HG02870 (cell line): ENCODE measurements around the gene SPATA20.

Source experiments
- ATAC-seq: cut with Tn5 transposase; IDR thresholded peaks from one replicate; pipeline ENCODE4 v1.9.1; 2021; ENCODE audit warnings: mild to moderate bottlenecking, moderate library complexity; ENCODE audit not compliant: unreplicated experiment

Gene SPATA20

DNA sequence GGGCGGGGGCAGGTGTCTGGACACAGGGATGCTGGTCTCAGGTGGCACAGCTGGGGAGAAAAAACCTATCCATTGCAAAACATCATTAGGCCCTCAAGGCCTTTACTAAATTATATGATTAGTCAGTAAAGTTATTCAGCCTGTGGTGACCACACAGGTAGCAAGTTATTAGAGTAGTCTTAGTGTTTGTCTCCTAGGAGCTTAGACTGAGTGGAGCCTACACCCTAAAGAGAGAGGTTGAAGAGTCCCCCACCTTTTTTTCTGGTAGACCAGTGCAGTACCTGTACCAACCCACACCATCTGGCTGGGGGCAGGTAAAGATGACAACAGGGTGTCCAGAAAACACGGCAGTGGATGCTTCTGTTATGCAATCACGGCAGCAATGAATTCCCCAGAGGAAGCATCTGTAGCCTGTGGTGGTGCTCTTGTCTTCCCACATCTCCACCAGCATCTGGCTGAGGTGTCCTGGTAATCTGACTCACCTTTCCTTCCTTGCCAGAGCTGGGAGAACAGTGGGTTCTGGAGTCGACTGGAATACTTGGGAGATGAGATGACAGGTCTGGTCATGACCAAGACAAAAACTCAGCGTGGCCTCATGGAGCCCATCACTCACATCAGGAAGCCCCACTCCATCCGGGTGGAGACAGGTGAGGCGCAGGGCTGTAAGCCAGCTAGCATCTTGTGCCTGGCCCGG lies 27.7 kb upstream of the SPATA20 start:
- no peak for ATAC-seq

DNA sequence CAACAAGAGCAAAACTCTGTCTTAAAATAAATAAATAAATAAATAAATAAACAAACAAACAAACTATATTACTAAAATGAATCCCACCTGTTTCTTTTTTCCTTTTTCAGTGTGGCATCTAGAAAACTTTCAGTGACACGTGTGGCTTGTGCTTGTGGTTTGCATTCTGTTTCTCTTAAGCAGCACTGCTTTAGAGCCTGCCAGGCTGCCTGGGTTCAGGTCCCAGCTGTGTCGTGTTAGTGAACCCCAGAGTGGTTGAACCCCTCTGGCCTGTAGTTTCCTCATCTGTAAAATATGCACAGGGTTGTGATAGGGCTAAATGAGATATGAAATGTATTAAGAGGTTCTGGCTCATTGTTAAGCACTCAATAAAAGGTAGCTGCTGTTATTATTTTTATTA lies 26.5 kb upstream of the SPATA20 start:
- ATAC-seq, result no peak

DNA sequence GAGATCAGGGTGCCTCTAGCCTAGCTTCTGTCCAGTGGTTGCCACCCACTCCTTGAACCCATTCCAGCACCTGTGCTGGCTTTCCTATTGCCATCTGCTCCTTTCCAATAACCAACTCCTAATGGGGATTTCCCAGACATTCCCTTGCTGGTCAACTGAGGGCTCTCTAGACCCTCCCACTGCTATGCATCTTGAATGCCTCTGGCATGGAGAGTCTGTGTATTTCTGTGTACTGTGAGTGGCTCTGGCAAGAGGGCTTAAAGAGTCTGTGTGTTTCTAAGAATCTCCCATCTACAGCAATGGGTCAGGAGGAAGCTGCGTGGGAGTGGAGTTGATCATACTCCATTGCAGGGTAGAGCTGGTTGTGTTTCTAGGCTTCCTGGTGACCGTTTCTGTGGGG lies 25.5 kb upstream of the SPATA20 start:
- no peak for ATAC-seq

DNA sequence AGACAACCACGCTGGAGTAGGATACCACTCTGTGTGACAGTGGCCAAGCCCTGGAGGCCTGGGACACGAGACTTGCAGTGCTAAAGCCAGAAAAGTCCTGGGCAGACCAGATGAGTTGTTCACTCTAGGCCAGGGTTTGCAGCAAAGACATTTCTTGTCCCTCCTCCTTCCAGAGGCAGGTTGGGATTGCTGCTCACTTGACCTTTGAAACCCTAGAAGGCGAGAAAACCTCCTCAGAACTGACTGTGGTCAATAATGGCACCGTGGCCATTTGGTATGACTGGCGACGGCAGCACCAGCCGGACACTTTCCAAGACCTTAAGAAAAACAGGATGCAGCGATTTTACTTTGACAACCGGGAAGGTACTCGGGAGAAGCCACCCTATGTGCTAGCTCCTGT lies 24.2 kb upstream of the SPATA20 start:
- ATAC-seq, result no peak

DNA sequence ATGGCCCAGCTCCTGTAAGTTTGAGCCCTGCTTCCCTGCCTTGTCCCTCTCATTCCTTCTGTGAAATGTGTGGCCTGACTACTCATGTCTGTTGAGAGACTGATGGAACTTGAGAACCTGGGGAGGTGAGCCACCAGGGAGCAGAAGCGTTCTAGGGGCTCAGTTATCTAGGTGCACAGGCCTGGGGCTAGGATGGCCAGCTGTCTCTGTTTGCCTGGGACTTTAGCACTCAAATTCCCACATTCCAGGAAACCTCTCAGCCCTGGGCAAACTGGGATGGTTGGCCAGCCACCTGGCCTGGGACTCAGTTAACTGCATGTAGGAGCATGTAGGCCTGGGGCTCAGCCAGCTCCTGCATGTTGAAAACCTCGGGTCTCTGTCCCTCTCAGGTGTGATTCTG lies 23.8 kb upstream of the SPATA20 start:
- no peak for ATAC-seq

DNA sequence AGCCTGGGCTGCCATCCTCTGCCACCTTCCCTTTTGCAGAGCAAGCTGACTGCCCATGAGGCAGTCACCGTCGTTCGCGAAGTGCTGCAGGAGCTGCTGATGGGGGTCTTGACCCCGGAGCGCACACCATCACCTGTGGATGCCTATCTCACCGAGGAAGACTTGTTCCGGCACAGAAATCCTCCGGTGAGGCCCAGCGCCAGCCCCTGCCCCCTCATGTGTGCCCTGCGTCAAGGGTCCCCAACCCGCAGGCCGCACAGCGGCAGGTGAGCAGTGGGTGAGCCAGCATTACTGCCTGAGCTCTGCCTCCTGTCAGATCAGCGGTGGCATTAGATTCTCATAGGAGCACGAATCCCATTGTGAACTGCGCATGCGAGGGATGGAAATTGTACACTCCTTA lies 22.1 kb upstream of the SPATA20 start:
- ATAC-seq, result no peak

DNA sequence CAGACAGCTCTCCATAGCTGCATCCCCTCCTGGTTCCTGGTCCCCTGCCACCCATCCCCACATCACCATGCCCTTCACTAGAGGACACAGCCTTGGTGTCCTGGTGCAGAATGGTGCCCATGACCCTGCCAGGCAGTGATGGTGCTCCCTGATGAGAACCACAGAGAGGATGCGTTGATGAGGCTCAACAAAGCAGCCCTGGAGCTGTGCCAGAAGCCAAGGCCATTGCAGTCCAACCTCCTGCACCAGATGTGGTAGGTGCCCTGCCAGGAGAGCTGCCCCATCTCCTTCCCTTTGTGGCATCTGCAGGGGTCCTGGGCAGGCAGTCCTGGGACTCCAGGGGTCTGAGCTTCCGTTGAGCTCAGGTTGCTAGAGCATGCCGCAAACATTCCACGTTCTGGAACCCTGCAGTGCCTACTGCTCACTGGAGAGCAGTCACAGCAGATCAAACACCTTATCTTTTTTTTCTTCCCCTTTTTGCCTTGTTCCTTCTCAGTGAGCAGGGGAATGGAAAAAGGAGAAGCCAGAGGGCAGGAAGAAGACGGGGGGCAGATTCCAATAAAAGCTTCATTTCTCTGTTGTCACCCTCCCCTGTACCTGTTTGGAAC lies 19.7 kb upstream of the SPATA20 start:
- ATAC-seq, result no peak

DNA sequence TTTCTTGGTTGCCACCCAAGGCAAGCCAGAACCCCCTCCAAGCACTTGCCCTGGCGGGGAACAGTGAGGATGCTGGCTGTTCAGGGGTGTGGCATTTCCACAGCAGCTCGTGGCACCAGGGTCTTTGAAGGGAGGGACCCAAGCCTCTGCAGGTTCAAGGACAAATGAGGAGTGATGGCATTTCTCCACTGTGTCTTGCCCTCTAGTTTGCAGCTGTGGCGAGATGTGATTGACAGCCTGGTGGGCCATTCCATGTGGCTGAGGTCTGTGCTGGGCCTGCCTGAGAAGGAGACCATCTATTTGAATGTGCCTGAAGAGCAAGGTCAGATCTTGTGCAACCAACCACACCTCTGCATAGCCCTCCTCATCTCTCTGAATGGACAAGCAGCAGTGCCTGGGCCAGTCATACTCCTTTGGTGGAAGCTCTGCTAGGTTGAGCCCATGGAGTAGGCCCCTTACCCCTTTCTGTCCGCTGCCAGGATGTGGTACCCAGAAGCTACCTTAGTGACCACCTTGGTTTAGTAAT lies 19.0 kb upstream of the SPATA20 start:
- no peak for ATAC-seq

DNA sequence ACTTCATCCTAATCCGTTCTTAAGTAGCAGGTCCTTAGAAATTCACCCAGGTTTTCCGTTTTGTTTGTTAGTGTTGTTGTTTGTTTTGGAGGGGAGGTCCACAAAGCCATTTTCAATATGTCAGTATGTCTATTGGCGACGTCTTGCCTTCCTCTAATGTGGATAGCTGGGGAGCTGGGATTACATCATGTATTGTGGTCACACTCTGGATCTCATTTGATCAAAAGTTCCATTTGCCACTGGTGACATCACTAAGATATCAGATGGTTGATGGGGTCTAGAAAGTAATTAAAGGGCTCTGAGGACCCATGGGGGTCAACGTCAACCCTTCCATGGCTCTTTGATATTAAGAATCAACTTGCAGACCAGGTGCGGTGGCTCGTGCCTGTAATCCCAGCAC lies 17.1 kb upstream of the SPATA20 start:
- ATAC-seq, result no peak

DNA sequence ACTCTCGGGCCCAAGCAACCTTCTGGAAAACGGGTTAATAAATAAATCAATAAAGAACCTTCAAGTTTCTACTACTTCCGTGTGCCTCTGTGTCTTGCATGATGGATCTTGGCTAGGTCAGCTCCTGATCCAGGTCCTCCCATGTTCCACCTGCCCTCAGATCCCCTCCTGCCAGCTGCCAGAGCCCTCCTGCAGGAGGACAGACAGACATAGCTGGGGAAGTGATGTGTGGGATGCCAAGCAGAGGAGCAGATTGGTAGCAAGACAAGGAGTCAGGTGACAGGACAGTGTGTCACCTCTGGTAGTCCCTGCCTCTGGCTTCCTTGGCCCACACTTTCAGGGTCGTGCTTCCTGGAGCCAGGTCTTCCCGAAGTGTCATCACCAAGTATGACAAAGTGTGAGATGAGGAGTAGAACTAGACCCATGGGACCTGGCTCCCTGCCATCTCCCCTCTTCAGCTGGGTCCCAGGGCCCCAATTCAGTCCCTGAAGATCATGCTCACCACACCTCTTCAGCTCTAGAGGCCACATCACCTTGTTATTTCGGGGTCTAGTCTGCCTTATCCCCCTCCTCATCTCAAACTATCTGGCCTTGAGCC lies 15.4 kb upstream of the SPATA20 start:
- no peak for ATAC-seq

DNA sequence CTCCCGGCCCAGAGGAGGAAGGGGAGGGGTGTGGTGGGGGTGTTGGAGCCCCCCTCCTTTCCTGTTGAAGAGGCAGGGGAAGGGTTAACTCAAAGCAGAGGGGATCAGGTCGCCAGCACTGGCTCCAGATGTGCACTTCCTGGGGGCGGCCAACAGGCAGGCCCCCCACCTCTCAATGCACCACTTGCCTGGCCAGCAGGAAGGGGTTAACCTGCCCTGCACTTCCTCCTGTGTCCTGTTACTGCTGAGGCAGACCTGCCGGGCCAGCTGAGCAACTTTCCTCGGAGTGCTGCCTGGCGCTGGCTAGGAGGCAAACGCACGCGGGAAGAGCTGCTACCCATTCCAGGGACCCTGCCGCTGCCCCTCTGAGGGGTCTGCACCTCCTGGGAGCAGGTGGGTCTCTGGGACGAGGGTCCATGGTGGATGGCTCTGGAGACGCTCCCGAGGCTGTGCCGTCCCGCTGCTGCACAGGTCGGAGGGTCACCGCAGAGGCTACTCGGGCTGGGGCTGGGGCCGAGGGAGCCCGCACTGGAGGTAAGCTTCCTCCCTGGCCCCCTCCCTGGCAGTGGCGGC lies 14.4 kb upstream of the SPATA20 start, which contains the start of gene EPN3:
TSS of gene EPN3 (plus strand) at position 284 of the 573 bp plus-strand sequence. CDS start 3,822 bp downstream, outside the sequence.
- no peak for ATAC-seq

DNA sequence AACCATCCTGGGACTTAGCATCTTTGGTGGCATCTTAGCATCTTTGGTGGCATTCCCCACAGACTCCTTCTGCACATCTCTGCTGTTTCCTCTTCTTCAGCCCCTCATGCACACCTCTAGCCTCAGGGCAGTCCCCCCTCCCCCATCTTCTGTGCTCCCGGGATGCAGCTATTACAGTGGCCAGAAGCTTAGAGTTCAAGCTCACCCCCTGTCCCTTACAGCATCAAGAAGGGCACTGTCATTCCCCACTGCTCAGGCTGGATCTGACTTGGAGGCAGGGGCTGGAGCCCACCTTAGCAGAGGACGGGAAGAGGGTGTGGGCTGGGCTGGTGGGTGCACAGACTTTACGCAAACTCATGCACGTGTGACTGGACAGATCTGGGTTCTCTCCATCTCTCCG lies 13.8 kb upstream of the SPATA20 start:
- no peak for ATAC-seq

DNA sequence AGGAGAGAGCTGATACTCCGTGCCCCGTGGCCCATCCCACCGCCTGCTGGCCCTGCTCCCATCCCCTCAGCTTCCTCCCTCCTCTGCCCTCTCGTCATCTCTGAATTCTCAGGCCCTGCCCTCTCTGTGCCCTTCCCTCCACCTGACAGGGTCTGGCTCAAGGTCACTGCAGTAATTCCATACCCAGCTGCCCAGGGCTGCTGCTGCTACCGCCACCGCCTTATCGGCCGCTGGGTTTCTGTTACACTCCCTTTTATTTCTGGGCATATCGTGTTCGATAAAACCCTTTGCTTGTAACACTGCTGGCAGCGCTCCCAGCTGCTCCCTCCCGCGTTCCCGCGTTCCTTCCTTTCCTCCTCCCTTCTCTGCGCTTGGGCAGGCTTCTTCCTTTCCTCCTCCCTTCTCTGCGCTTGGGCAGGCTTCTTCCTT lies 13.2 kb upstream of the SPATA20 start:
- no peak for ATAC-seq

DNA sequence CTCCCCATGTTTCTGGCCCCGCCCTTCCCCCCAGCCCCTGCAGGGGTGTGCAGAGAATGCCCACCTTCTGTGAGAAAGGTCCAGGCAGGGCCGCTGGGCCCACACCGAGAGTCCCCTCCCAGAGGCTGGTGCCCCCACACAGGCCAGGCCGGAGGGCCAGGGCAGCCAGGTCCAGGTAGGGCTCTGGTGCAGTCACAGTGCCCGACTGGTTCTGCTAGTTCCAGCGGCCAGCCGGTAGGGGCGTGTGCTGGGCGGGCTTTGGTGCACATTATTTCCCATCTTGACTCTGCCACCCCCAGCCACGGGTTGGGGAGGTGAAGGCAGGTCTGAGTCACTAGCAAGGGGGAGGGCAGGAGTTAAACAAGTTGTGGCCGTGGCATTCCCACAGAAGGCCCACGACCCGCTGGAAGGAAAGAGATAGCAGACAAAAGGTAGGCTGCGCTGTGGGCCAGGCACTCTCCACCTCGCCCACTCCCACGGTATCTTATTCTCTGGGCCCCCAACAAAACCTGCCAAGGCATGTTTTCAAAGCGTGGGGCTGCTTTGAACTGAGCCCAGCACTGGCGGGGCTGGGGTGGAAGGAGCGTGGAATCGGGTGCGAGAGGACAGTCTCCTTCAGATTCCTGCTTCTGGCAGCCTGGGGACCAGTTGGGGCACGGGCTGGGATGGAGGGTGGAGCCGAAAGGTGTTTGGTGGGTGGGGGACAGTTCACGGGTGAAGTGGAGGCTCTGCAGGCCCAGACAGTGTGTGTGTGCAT lies 12.6 kb upstream of the SPATA20 start:
- ATAC-seq, result no peak

DNA sequence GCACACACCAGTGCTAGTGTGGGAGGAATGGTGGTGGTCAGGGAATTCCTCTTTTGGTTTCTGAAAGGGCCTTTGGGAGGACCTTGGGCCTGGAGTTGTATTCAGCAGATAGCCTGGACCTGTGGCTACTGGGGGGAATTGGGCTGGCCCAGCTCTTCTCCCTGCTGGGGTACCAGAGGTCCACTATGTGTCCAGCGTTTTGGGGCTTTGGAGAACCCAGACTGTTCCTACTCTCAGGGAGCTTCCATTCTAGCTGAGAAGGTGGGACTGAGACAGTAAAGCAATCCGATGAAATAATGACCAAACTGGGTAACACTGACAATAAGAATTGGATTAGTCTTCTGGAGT lies 12.0 kb upstream of the SPATA20 start:
- ATAC-seq, result no peak

DNA sequence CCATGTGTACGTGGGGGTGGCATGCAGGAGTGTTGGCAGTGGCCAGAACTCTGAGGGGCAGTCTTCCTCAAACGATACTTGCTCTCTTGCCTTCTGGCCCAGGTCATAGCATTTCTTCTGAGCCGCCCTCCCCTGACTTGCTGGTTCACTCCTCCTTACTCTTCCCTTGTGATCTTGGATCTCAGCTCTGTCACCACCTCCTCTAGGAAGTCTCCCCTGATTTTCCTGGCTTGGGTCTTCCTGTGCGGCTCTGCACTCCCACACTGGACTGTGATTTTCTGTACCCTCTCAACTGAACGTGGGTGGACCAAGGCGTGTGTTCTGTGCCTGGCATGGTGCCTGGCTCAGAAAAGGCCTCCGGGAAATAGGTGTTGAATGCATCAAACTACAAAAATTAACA lies 11.6 kb upstream of the SPATA20 start:
- ATAC-seq, result no peak

DNA sequence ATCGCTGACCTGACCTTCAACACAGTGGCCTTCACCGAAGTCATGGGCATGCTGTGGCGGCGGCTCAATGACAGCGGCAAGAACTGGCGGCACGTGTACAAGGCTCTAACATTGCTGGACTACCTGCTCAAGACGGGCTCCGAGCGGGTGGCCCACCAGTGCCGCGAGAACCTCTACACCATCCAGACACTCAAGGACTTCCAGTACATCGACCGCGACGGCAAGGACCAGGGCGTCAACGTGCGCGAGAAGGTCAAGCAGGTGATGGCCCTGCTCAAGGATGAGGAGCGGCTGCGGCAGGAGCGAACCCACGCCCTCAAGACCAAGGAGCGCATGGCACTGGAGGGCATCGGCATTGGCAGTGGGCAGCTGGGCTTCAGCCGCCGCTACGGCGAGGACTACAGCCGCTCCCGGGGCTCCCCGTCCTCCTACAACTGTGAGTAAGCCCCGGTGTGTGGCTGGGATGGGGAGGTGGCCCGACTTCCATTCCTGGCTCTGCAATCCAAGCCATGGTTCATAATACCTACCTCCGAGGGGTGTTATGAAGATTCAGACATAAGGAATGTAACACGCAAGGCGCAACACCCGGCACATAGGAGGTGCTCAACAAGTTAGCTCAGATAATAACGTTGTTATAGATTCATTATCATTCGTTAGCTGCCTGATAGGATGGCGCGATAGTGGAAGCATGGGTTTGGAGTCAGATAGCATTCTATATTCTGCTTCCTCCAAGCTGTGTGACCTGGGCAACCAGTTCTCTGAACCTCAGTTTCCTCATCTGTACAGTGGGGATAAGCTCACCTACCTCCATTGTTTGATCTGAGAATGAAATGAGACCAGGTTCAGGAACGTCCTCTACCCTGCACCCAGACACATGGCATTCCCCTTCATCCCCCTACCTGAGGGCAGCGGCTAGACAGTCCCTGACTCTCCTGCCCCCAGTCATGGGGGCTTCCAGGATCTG lies 10.0 kb upstream of the SPATA20 start:
- ATAC-seq, result no peak

DNA sequence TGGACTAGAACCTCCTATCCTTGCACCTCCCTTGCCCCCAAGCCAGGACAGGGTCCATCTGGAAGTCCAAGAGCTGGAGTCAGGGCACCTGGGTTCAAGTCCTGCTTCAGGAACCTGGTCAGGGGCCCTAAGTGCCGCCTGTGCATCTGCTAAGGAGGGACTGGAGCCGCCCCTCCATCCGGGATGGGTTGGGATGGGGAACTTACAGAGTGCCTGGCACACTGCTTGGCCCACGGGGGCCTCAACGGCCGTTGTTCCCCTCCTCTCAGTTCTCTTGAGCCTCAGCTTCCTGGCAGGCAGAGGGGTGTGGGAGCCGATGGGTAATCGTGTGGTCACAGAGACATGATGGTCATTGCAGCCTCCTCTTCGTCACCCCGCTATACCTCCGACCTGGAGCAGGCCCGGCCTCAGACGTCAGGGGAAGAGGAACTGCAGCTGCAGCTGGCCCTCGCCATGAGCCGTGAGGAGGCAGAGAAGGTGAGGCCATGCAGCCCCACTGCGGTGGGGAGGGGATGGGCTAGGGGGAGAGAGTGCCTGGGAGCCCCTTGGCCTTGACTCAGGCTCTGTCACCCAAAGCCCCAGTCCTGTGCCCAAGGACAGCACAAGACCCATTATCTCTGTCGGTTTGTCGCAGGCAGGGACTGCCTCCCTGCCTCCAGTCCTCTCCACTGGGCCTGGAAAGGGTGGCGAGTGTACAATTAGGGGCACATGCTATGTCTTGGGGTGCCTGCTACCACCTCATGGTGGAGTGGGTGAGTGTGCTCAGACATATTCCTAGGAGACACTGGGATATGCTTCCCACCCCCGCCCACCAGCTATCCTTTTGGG lies 9.0 kb upstream of the SPATA20 start:
- no peak for ATAC-seq
